Fibroblast of villous mesenchyme (primary cell): ENCODE results near the gene TNFRSF25. TPM values are rescaled to one million over a fixed set of nuclear protein-coding genes. Genes with fewer than 3 reads are reported as not detected.

Source experiments
- DNase-seq: peaks from one replicate; pipeline ENCODE4 v3.0.0-alpha.2; 2010; ENCODE audit warnings: low read depth
- H3K4me3 ChIP-seq: 2 replicates; pipeline ENCODE4 v1.5.1; 2011; ENCODE audit warnings: low read depth, mild to moderate bottlenecking, low read length
- total RNA-seq: library from RNA; depleted of rRNA; stranded (reverse); fragments of >200 nt; gene quantifications from 2 replicates; pipeline ENCODE4 v1.2.3, GENCODE V29; 2012
- TF ChIP-seq, protein P1 (sequence below): IDR thresholded peaks from 2 replicates; pipeline ENCODE4 v1.5.1; 2012; ENCODE audit warnings: low read depth, mild to moderate bottlenecking, low read length; ENCODE audit not compliant: insufficient read depth

TNFRSF25 gene
- total RNA-seq, 1 donor: 3.9 TPM

DNA sequence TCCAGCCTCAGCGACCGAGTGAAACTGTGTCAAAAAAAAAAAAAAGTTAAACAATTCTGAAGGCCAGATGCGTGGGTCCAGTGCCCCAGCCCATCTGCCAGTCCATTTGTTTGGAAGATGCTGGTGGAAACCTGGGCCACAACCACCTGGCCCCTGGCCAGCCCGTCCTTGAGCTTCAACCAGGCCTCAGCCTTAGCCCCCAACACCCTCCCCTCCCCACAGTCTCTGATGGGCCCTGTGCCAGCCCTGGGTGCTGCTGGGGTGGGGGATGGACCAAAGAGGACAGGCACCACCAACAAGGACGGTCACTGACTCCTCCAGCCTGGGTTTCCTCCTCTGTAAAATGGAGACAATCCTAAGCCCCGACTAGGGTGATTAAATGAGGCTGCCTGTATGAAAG lies 45.1 kb upstream of the TNFRSF25 start:
- TF ChIP-seq, protein P1, sequence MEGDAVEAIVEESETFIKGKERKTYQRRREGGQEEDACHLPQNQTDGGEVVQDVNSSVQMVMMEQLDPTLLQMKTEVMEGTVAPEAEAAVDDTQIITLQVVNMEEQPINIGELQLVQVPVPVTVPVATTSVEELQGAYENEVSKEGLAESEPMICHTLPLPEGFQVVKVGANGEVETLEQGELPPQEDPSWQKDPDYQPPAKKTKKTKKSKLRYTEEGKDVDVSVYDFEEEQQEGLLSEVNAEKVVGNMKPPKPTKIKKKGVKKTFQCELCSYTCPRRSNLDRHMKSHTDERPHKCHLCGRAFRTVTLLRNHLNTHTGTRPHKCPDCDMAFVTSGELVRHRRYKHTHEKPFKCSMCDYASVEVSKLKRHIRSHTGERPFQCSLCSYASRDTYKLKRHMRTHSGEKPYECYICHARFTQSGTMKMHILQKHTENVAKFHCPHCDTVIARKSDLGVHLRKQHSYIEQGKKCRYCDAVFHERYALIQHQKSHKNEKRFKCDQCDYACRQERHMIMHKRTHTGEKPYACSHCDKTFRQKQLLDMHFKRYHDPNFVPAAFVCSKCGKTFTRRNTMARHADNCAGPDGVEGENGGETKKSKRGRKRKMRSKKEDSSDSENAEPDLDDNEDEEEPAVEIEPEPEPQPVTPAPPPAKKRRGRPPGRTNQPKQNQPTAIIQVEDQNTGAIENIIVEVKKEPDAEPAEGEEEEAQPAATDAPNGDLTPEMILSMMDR: no peak
- DNase-seq: no peak
- H3K4me3 ChIP-seq: no peak overlapping the region

DNA sequence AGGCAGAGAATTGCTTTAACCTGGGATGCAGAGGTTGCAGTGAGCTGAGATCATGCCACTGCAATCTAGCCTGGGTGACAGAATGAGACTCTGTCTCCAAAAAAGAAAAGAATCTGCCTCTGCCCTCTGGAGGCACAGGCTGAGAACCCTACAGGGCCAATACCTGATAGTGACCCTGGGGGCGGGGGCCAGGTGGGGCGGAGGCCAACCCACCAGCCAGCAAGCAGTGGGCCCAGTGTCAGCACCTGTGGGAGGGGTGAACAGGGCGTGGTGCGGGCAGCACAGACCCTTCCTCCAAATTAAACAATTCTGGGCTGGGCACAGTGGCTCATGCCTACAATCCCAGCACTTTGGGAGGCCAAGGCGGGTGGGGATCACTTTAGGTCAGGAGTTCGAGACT lies 44.5 kb upstream of the TNFRSF25 start:
- TF ChIP-seq, protein P1: no peak
- no peak overlapping the region for H3K4me3 ChIP-seq
- no peak for DNase-seq

DNA sequence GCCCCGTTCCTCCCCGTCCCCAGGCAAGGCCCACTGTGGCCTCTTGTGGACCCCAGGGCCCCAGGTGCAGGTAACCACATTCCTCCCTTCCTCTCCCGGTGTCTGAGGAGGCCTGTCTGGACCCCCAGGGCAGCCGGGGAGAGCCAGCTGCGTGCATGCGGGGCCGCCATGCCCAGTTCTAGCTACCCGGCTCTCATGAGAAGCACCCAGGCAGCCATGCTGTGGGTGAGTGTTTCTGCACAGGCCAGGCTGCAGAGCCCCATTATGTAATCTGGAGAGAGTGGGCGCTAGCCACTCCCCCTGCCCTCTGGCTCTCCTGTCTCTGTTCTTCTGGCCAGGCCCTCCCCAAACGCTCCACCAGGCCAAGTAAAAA lies 43.9 kb upstream of the TNFRSF25 start:
- no peak overlapping the region for H3K4me3 ChIP-seq
- DNase-seq: no peak
- TF ChIP-seq, protein P1: no peak

DNA sequence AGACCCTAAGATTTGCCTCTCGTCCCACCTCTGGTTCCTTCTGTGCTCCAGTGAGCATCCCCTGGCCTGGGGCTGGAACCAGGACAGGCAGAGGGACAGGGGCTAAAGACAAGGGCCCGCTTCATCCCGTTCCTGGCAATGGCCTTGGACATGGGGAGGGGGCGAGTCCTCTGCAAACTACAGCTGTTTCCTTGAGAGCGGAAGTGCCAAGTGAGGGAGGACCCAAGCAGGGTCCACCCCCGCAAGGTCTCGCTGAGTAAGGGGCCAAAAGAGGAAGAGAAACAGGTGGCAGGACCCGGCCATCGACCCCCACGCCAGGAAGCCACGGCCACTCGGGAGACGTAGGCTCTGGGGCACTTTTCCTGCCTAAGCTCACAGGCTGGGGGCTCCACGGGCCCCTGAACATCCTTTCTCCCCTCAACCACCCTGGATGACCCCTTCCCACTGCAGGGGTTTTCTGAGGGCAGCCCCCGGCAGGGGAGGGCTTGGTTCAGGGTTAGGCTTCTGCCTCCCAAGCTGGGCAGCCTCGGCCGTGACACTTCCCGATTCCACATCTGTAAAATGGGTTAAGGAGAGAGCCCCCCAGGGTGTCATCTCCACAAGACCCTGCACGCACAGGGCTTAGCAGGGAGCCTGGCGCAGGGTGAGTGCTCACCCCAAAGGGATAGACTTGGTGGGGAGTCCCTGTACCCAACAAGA lies 43.4 kb upstream of the TNFRSF25 start:
- DNase-seq: no peak
- TF ChIP-seq, protein P1: no peak
- no peak overlapping the region for H3K4me3 ChIP-seq

DNA sequence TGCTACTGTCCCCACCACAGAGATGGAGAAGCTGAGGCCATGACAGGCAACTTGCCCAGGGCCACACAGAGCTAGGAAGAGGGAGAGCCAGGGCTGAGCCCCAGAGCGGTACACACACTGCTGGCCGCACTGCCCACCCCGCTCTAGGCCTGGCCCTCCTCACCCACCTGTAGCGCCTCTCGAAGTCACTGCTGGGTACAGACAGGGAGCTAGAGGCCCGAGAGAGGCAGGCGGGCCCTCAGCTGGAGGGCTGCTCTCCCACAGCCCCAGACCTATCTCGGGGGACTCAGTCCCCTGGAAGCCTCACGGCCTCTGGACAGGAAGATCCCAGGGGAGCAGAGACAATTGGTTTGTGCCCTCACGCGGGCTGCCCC lies 42.8 kb upstream of the TNFRSF25 start:
- DNase-seq: no peak
- TF ChIP-seq, protein P1: no peak
- H3K4me3 ChIP-seq: no peak overlapping the region

DNA sequence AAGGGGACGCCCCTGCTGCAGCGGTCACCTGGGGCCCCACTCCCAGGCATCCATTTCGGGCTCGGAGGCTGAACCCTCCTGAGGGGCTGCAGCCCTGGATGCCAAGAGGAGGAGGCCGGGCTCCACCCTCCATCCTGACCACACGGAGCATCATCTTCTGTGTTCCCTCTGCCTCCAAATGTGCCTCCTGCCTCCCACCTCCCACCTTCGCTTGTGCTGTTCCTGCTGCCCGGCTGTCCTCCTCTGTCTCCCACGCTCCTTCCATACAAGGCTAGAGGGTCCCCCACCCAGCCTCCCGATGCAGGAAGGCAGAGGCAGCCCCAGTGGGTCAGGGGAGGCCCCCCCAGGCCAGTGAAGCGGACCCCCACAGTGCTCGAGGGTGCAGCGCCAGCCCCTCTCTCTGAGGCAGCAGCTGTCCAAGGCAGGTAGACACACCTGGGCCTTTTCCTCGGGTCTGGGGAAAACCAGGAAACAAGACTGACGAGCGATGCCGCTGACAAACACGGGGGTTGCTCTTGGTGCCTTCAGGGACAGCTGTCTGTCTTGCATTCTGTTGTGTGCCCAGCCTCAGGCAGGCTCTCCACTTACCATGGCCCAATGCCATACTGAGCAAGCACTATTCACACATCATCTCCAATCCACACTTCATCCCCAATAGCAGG lies 42.3 kb upstream of the TNFRSF25 start:
- no peak overlapping the region for H3K4me3 ChIP-seq
- TF ChIP-seq, protein P1: no peak
- no peak for DNase-seq
